GM18858 (cell line): ENCODE data around the gene LGI4.

ENCODE experiments used
- ATAC-seq: cut with Tn5 transposase; IDR thresholded peaks from one replicate; pipeline ENCODE4 v1.9.1; 2021; ENCODE audit not compliant: unreplicated experiment

Gene LGI4

GRCh38 chr19:35134601-35135242 is at the start of gene LGI4:
Gene LGI4 (minus strand): TSS chr19:35135059. CDS start chr19:35134680, 379 bp downstream.
- no peak for ATAC-seq

DNA sequence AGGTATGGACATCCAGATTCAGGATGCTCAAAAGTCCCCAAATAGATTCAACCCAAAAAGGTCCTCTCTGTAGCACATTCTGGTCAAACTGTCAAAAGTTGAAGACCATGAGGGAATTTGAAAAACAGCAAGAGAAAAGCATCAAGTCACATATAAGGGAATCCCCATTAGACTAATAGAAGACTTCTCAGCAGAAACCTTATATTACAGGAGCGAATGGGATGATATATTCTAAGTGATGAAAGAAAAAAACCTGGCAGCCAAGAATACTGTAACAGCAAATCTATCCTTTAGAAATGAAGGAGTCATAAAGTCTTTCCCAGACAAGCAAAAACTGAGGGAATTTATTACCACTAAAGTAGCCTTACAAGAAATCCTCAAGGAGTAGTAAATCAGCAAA is 49.4 kb upstream of the LGI4 start:
- no peak for ATAC-seq

DNA sequence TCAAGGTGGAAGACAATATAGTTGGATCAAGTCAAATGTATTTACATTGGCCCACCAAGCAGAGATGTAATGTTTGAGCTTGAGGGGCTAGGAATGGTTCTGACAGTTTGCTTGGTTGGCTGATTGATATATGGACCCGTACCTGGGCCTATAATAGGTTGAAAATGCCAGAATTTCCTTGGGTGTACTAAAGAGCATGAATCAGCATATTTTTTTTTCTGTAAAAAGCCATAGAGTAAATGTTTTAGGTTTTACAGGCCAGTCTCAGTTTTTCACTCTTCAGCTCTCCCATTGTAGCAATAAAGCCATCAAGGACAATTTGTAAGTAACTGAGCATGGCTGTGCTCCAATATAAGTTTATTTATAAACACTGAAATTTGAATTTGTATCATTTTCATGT is 46.5 kb upstream of the LGI4 start:
- no peak for ATAC-seq

GRCh38 chr19:35179830-35180229 is 45.0 kb upstream of the LGI4 start:
- no peak for ATAC-seq

DNA sequence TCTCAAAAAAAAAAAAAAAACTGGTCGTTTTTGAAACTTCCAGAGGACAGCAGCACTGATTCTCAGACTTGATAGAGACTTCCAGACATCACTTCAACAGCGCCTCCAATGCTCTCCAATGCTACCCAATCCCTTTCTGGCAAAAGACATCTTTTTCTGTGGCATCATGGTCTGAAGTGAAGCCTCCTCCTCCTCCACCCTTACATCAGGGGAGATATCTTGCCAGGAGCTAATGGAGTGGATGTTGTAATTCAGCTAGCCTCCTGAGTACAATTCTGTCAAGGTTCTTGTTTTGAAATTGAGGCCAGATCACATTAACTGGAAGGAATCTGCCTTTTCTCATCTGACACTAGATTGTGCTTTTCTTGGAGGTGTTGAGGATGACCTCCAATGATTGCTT is 43.8 kb upstream of the LGI4 start:
- ATAC-seq = no peak

GRCh38 chr19:35177377-35178274 is 42.8 kb upstream of the LGI4 start:
- ATAC-seq = no peak

- no peak for ATAC-seq
Measured at GRCh38 chr19:35176181-35176570, 41.3 kb upstream of the LGI4 start.

DNA sequence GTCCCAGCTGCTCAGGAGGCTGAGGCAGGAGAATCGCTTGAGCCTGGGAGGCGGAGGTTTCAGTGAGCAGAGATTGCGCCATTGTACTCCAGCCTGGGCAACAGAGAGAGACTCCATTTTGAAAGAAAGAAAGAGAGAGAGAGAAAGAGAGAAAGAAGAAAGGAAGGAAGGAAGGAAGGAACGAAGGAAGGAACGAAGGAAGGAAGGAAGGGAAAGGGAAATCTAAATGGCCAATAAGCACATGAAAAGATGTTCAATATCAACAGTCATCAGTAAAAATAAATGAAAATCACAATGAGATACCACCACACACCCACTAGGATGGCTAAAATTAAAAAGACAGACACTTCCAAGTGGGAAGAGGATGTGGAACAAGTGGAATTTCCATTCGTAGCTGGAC is 39.4 kb upstream of the LGI4 start:
- no peak for ATAC-seq

DNA sequence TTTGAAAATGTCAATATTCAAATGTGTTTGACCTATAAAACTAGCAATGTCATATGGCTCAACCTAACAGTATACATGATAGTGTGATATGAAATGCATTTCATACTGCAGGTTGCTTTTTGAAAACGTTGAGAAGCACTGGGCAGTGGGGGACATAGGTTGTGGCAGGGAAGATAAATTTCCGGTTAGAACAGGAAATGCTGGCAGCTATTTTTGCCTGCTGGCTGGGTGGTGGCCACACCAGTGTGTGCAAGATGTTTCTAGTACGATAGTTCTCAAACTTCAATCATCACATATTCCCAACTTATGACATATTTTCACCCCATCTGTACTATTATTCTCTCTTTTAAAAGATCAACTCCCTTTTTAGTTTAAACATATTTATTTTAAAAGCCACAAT is 36.9 kb upstream of the LGI4 start:
- ATAC-seq = no peak

DNA sequence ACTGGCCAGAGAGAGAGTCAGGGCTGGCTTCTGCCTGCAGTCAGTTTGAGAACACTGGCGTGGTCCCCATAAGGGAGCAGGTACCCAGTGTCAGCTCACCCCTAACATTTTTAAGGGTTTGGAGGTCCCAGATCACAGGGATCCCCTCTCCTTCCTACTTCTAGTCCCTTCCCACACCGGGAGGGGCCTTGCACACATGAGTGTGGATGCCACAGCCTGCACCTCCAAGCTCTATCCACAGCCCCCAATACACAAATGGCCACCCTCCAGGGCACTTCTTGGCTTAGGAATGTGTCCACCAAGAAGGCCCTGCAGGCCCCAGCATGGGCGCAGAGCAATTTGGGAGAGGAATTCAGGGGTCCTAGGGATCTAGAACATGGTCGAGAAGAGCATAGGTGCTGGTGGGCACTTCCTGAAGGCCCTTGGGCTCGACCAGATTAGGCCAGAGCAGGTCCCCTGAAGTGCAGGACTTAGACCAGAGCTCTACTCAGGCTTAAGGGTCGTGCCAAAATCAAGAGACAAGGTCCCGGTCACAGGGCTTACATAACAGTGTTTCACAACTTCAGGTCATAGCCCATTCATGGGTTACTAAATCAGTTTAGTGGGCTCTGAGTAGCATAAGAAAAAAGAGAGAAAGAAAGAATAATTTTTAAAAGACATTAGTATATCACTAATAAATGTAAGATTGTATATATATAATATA is 35.7 kb upstream of the LGI4 start:
- no peak for ATAC-seq

DNA sequence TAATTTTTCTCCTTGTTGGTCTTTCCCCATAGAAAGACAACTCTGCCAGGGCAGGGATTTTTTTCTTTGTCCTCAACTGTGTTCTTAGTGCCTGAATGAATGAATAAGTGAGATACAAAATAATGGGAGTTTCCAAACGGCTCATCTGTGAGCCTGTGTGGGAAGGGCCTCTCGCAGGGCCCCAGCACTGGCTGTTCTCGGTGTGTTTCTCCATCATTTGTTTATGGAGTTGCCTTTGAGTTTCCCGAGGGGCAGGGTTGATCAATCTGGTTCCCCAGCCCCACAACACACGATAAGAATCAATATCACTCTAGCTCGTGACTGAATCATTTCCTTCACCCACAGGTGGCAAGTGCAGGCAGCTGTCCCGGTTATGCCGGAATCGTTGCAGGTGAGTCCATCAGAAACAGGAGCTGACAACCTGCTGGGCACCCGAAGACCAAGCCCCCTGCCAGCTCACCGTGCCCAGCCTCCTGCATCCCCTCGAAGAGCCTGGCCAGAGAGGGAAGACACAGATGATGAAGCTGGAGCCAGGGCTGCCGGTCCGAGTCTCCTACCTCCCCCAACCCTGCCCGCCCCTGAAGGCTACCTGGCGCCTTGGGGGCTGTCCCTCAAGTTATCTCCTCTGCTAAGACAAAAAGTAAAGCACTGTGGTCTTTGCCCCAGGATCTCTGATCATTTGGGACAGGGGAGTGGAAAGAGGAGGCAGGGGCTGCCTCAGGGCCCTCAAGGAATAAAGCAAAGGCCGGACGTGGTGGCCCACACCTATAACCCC is 34.5 kb upstream of the LGI4 start:
- ATAC-seq = no peak

DNA sequence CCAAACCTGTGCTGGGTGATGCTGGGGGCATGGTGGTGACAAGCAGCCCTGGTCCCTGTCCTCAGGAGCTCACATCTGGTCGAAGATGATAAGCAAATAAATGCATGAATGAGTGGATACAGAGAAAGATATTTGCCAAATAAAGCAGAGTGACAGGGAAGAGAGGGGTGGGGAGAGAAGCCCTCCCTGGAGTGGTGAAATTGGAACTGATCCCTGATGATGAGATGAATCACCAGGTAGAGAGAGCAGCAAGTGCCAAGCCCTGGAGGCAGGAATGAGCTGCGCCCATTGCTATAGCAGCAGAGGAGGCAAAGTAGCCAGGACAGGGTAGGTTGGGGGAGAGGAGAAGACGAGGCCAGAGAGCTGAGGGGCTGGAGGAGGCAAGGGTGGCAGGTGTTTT is 33.3 kb upstream of the LGI4 start:
- no peak for ATAC-seq

- no peak for ATAC-seq
Measured at GRCh38 chr19:35167251-35168119, 32.6 kb upstream of the LGI4 start.

- no peak for ATAC-seq
Measured at GRCh38 chr19:35166100-35167063, 31.5 kb upstream of the LGI4 start.

GRCh38 chr19:35165200-35166058 is 30.6 kb upstream of the LGI4 start:
- no peak for ATAC-seq

DNA sequence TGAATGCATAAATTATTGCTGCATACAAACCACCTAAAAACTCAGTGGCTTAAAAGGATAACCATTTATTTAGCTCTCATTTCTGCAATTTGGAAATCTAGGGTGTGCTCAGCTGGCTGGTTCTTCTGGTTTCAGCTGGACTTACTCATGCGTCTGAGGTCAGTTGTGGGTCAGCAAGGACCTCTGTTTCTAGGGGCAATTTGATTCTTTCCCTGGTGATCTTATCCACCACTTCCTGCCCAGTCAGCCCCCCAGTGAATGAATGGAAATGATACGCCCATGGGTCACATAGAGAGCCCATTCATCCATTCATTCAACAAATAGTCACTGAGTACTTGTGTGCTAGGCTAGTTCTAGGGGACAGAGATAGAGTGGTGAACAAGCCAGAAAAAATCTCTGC is 29.6 kb upstream of the LGI4 start:
- no peak for ATAC-seq

GRCh38 chr19:35162471-35163326 is 27.8 kb upstream of the LGI4 start:
- no peak for ATAC-seq
